Right hindlimb (tissue), 1 donor: Measurements from ENCODE around the gene TUBE1.
"Not testable (repeated sequence)": the region's sequence is repeated elsewhere in the genome, so short reads cannot be mapped to it uniquely, and the experiment has no call there.

Experiments used
- DNase-seq: peaks from one replicate; pipeline ENCODE4 v3.0.0-alpha.2; 2018

TUBE1 gene

GRCh38 chr6:112062966-112063365, 24.3 kb downstream of the TUBE1 start:
- no peak for DNase-seq

DNA sequence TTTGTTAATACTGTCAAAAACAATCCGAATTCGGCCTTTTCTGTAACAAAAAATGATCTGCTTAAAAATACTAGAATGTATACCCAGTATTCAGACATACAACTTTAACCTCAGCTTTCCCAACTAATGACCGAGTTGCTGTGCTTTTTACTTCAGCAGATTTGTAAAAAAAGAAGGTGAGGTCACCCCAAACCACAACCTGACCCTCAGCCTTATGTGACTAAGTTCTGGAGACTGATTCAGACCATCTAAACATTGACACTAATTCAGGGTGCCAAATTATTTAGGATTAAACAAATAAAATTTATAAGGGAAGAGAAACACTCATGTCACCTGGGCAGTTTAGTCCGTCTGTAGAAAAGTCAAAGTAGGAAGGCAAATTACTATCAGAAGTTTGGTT, 25.7 kb downstream of the TUBE1 start:
- no peak for DNase-seq

DNA sequence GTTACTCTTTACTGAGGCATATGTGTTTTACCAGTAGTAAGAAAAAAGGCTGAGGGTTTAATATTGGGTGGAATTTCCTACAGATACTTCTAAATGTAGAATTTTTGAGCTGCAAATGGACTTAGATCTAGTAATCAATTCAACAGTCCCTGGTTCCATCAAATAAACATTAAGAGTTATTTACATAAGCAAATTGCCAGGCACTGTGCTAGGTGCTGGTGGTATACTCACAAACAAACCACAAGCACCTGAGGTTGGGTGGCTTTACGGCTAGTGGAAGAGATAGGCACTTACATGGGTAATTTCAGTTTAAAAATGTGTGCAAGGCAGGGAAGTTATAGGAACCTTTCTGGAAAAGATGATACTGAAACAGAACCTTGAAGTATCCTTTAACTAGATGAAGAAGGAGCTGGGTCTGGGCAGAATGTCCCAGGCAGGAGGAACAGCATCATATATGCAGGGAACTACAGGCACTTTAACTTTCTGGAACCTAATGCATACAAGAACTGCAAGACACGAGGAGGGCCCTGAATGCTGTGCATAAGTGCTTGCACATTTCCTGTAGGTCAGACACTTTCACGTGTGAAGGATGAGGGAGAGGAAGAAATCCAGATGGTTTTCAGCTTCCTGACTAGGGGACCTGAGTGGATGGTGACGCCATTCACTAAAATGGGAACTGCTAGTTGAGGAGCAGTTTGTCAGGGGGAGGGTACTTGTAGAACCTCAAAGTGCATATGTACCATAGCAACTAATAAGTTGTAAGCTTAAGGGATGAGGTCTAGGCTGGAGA, 28.8 kb downstream of the TUBE1 start:
- no peak for DNase-seq

DNA sequence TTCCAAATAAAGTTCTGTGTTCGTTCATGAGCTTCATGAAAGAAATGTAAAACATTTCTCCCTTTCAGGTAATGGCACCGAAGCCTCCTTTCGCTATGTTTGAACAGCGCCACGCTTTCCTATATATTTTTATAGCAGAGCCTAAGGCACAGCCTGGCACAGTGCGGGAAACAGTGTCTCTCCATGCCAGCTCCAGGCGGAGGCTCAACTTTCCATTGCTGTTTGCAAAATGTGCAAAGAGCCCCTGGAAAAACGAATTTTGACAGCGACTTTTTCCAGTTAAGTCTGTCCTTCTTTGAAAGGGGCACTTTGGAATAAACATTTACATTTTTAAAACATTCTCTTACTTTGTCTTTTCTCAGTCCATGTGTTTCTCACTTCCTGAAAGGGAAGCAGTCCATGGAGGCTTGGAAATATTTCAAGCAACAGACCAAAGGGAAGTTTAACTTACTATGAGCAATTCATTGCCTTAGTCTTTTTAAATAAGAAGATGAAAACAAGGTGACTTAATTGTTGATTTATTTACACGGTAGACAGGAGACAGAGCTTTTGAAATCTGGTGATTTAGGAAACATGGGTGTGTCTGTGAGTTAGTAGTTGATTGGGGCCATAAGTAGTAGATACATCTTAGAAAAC, 32.6 kb downstream of the TUBE1 start:
- DNase-seq: no peak

GRCh38 chr6:112054001-112054400, 33.3 kb downstream of the TUBE1 start, which contains the start of gene CCN6:
CCN6 (plus strand) TSS chr6:112054104; CDS start chr6:112054358, 254 bp downstream.
- DNase-seq: no peak

DNA sequence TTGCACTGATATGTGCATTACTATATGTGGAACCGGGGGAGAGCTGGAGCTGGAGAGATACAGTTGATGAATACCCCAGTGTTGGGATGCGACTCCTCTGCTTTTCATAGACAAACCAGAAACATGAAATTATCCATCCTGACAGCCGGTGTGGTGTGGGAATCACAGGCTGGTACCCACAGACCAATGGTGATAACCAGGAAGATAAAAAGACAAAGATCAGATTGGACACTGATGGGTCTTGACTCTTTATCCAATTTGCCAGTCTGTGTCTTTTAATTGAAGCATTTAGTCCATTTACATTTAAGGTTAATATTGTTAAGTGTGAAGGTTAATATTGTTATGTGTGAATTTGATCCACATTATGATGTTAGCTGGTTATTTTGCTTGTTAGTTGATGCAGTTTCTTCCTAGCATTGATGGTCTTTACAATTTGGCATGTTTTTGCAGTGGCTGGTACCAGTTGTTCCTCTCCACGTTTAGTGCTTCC, 36.0 kb downstream of the TUBE1 start:
- DNase-seq: not testable (repeated sequence)

- no peak for DNase-seq
Observed at GRCh38 chr6:112050429-112050828, 36.9 kb downstream of the TUBE1 start.

GRCh38 chr6:112049996-112050395, 37.3 kb downstream of the TUBE1 start:
- no peak for DNase-seq

GRCh38 chr6:112049026-112049799, 38.1 kb downstream of the TUBE1 start:
- DNase-seq: no peak

GRCh38 chr6:112047523-112047922, 39.8 kb downstream of the TUBE1 start:
- DNase-seq: not testable (repeated sequence)

DNA sequence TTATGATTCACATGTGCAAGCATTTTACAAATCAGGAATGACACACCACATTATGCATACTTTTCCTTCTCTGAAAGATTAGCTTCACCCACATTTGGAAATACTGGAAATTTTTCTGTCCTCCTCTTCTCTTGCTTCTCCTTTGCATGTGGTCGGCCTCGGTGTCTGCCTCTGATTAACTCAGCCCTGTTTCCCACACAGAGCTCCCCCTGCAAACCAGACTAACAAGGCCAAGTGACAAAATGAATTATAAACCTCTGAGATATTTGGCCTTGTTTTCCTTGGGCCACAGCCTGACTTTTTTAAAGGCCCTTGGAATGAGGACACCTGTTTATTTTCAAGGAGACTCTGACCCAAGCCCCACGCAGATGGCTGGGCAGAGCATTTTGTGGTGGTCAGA, 42.4 kb downstream of the TUBE1 start:
- no peak for DNase-seq

GRCh38 chr6:112044196-112044595, 43.1 kb downstream of the TUBE1 start:
- no peak for DNase-seq

DNA sequence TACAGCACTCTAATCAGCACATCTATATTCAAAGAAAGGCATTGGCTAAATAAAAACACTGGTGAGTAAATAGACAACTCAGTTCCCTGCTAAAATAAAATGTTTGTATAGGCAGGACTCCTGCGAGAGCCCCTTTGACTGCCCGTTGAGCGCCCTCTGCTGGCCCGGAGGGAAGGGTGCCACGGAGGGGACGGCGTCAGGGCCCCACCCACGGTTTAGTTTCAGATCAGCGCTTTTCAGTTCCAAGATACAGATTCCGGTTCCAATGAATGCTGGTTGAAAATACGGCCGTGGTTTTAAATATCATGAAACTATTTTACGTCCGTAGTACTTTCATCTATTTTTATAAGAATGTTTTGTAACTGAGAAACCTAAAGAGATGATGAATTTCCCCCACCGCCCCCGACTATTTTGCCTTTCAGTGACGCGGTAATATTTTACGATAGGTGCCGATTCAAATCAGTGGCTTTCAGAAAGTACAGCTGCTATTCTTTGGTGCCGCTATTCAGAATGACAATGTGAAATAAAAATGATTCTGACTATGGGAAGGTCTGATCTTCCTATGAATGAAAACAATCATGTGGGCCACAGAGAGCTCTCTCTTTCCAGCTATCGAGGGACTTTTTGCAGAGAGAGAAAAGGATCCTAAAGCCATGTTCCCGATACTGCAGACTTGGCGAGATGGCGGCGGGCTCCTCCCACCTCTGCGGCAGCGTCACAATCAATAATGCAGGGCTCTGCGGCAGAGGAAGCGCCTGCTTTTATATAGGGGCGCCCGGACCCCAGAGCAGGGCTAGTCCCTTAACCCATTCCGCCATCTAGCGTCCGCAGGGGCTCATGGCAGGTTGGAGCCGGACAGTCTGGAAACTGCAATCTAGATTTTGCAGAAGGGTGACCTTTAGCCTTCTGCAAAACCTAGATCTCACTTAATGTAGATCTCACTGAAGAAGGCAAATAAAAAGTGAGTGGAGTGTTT, 44.0 kb downstream of the TUBE1 start:
- DNase-seq: peak; percentile 95

DNA sequence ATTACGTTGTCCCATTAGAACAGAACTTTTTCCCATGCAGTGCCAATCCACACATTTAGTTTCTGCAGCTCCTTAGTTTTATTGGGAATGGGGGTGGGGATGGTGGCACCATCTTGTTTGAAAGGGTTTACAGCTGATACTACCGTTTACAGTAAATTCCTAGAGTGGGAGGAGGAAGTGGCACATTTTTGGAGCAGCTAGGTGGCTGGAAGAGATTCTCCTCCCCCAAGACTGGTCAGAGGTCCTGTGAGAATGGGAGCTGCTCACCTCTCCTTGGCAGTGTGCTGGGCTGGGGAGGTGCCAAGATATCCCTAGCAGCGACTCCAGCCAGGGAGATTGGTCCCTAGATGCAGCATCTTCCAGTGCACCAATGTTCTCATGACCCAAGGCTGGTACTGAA, 45.7 kb downstream of the TUBE1 start:
- DNase-seq: no peak

DNA sequence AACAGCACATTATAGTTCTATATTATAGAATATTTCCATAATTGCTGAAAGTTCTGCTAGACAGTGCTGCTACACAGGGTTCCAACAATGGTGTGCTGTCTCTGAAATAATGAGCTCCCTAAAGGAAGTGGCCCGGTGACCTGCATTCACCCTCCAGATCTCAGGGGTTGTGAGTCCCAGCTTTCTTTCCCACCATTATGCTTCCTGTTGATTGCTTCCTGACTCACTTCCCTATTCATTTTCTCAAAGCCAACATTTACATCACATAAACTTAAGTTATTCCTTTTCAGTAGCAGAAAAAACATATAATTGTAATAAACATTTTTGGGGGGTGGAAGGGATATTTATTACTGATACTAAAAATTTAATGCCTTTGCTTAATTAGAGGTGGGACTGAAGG, 46.3 kb downstream of the TUBE1 start:
- no peak for DNase-seq

GRCh38 chr6:112039431-112039770, 47.9 kb downstream of the TUBE1 start:
- DNase-seq: no peak

GRCh38 chr6:112038756-112039430, 48.4 kb downstream of the TUBE1 start:
- no peak for DNase-seq

GRCh38 chr6:112038268-112038667, 49.0 kb downstream of the TUBE1 start:
- DNase-seq: no peak

- peak; percentile 45 for DNase-seq
Observed at GRCh38 chr6:112037783-112038216, 49.5 kb downstream of the TUBE1 start.

- DNase-seq: no peak
Observed at GRCh38 chr6:112036088-112036637, 51.1 kb downstream of the TUBE1 start.

DNA sequence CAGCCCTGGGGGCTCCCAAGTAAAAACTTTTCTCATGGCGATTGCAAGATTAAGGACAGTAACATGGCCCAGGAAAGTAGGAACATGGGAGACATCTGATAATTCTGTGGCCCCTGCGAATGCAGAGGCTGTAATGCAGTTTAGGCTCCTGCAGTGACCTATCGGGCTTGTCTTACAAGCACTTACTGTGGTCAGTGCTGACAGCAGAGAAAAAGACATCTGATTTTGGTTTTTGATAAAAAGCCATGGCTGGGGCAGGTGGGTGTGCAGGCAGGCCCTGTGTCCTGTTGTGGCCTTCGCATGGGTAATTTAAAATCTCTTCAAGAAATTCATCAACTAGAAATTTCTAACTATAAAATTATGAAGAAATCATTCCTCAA, 52.7 kb downstream of the TUBE1 start:
- DNase-seq: no peak
